HG02938 (cell line): ENCODE measurements around the gene DEFB116.
"Not testable (repeated sequence)": the region's sequence is repeated elsewhere in the genome, so short reads cannot be mapped to it uniquely, and the experiment has no call there.

Experiments used
- ATAC-seq: cut with Tn5 transposase; IDR thresholded peaks from one replicate; pipeline ENCODE4 v1.9.1; 2021; ENCODE audit warnings: mild to moderate bottlenecking, moderate library complexity; ENCODE audit not compliant: unreplicated experiment

Gene DEFB116

GRCh38 chr20:31308535-31309162 is at the start of gene DEFB116:
Gene DEFB116, minus strand, starts transcription at chr20:31308585. Its CDS starts 0 bp downstream, at chr20:31308585.
- no peak for ATAC-seq

GRCh38 chr20:31355981-31356380 is 47.6 kb upstream of the DEFB116 start:
- ATAC-seq, result no peak

GRCh38 chr20:31341470-31341869 is 33.1 kb upstream of the DEFB116 start:
- ATAC-seq, result no peak

- ATAC-seq, result no peak
These were observed 22.5 kb upstream of the DEFB116 start for GRCh38 chr20:31330893-31331292.

GRCh38 chr20:31322504-31322903 is 14.1 kb upstream of the DEFB116 start:
- no peak for ATAC-seq

GRCh38 chr20:31284964-31285363 is 23.4 kb downstream of the DEFB116 start:
- ATAC-seq, result not testable (repeated sequence)

- no peak for ATAC-seq
These were observed 30.2 kb downstream of the DEFB116 start for GRCh38 chr20:31278178-31278577.

- ATAC-seq, result no peak
These were observed 33.9 kb downstream of the DEFB116 start for GRCh38 chr20:31274441-31274840.

GRCh38 chr20:31260326-31260932 is 48.0 kb downstream of the DEFB116 start:
- no peak for ATAC-seq

GRCh38 chr20:31257364-31257763 is 51.0 kb downstream of the DEFB116 start, which contains the start of gene DEFB115:
Gene DEFB115, plus strand, starts transcription at chr20:31257664. Its CDS starts 0 bp downstream, at chr20:31257664.
- ATAC-seq, result no peak

- no peak for ATAC-seq
These were observed 51.4 kb downstream of the DEFB116 start for GRCh38 chr20:31256959-31257358.
